ENCODE data around the gene NDUFAF3. TPM values are rescaled to one million over a fixed set of nuclear protein-coding genes. Genes with fewer than 3 reads are reported as not detected.

Gene NDUFAF3
- total and polyA plus RNA-seq, 10 of the 15 experiments (the other 5 are each of a cell fraction or from before 2014, with no cell fraction given) = 25.4 to 228 (median 63.9) TPM

- peak; percentile 85 for TF ChIP-seq POLR2AphosphoS2 (IDR thresholded peaks at IDR 0.05; ENCODE audit: low read depth, low read length)
- no peak for TF ChIP-seq EP300 (IDR thresholded peaks at IDR 0.05; ENCODE audit: borderline replicate concordance in 1 of 2, control insufficient read depth in 1 of 2, low read depth in 2 of 2, low read length in 2 of 2)
- peak; percentile 18; the same call in 1 of the 3 replicates for TF ChIP-seq POU2F2 (IDR thresholded peaks at IDR 0.05; ENCODE audit: borderline replicate concordance, low read depth, low read length)
- TF ChIP-seq NRF1 (conservative IDR thresholded peaks at IDR 0.05; ENCODE audit: low read depth, low read length) = no peak
- no peak for TF ChIP-seq TBL1XR1 (IDR thresholded peaks at IDR 0.05; ENCODE audit: low read depth, low read length)
- TF ChIP-seq HDAC2 (IDR thresholded peaks at IDR 0.05) = no peak
- TF ChIP-seq BCL11A (IDR thresholded peaks at IDR 0.05; ENCODE audit: low read depth, low read length) = 0 out of 2 replicates have a peak, but pooled peaks have one; percentile 10
Measured at GRCh38 chr3:49025005-49025792, 3.3 kb downstream of the NDUFAF3 start (continued).

GRCh38 chr3:49025793-49026520 lies 4.0 kb downstream of the NDUFAF3 start:
- Histone ChIP-seq H3K27me3 (replicated peaks in 1 of 2; ENCODE audit: control insufficient read depth in 2 of 2, insufficient read depth in 2 of 2, low read length in 1 of 2) (no peaks in the 10 kb centered on the region), H4K20me1 (ENCODE audit: control insufficient read depth, insufficient read depth) (no peaks in the 10 kb centered on the region), H3K36me3 (ENCODE audit: control insufficient read depth in 2 of 2, insufficient read depth in 2 of 2, low read length in 1 of 2) (peaks cover 25 to 26% of the 10 kb centered on the region in 2 experiments), H3K4me3 (no peak overlapping the region), H2AFZ (ENCODE audit: control insufficient read depth, low read depth, low read length) (no peak overlapping the region), H3K79me2 (ENCODE audit: control insufficient read depth, insufficient read depth, low read length) (peaks cover 51% of the 10 kb centered on the region), H3K27ac (ENCODE audit: control insufficient read depth, insufficient read depth) (no peak overlapping the region), H3K4me1 (ENCODE audit: control insufficient read depth, insufficient read depth, low read length) (peaks cover 16% of the 10 kb centered on the region), H3K4me2 (ENCODE audit: control insufficient read depth, insufficient read depth) (no peak overlapping the region), H3K9ac (ENCODE audit: control insufficient read depth, insufficient read depth, low read length) (no peak overlapping the region), H3K9me3 (replicated peaks; ENCODE audit: control insufficient read depth, insufficient read depth, low read length) (no peaks in the 10 kb centered on the region)
- peak; percentile 19; the same call in 1 of the 2 replicates for TF ChIP-seq POLR2AphosphoS5 (IDR thresholded peaks at IDR 0.05; ENCODE audit: low read length)
- TF ChIP-seq ZBED1 (IDR thresholded peaks at IDR 0.05; ENCODE audit: borderline replicate concordance) = peak; percentile 57; the same call in 1 of the 2 replicates
- no peak for TF ChIP-seq TCF7 (IDR thresholded peaks at IDR 0.05; ENCODE audit: borderline replicate concordance)
- DNase-seq (ENCODE audit: low read depth, low spot score) (no peak), FAIRE-seq (no peak), ATAC-seq (no peak)
- BruUV-seq (replicated peaks) = no TSS peak
- SMC1A ChIA-PET (ENCODE audit: uncharacterized antibody, unreplicated experiment) = interaction anchor here (6.1 kb wide), 1 partner anchor 37 kb away, joined by 31 read pairs; the partner anchor contains the start of gene P4HTM
- CTCF ChIA-PET = interaction anchor here (0.5 to 3.0 kb wide), 6 partner anchors 9 to 942 kb away, joined by 3 to 15 read pairs (median 4); partner anchors contain the start of gene WDR6
- POLR2A ChIA-PET = interaction anchor here (0.9 to 1.9 kb wide), 4 partner anchors 19 to 95 kb away, joined by 3 to 6 read pairs (median 4); partner anchors contain the start of gene WDR6
- 90% methylated on average over 8 of the region's 8 CpGs for WGBS (ENCODE audit: insufficient coverage, insufficient replicate concordance, low lambda C conversion rate, missing lambda C conversion rate)
- intact Hi-C loops (cut with micrococcal nuclease; ENCODE audit: unreplicated experiment) = loop anchor here (10.0 kb wide), 2 partner anchors 319 to 649 kb away; partner anchors contain the start of genes APEH and USP4
- in situ Hi-C loops (cut with MboI) = no loop called here
- RAD21 ChIA-PET (ENCODE audit: unreplicated experiment) = no interaction called here

All from GM12878 (cell line).